ENCODE data around the gene PDE6B.
"Not testable (repeated sequence)": the region's sequence is repeated elsewhere in the genome, so short reads cannot be mapped to it uniquely, and the experiment has no call there.

The PDE6B gene

GRCh38 chr4:656436-657337 lies 31.3 kb downstream of the PDE6B start:
- DNase-seq (ENCODE audit: low spot score), result no peak

- no peak for DNase-seq (ENCODE audit: low spot score)
Measured at GRCh38 chr4:657338-657833, 32.0 kb downstream of the PDE6B start.

GRCh38 chr4:657834-658667 lies 32.7 kb downstream of the PDE6B start:
- DNase-seq (ENCODE audit: low spot score), result no peak

- no peak for DNase-seq (ENCODE audit: low spot score)
Measured at GRCh38 chr4:658681-659667, 33.6 kb downstream of the PDE6B start.

- DNase-seq (ENCODE audit: low spot score), result no peak
Measured at GRCh38 chr4:659851-660250, 34.5 kb downstream of the PDE6B start.

GRCh38 chr4:660401-660800 lies 35.0 kb downstream of the PDE6B start:
- no peak for DNase-seq (ENCODE audit: low spot score)

GRCh38 chr4:661231-661630 lies 35.9 kb downstream of the PDE6B start:
- DNase-seq (ENCODE audit: low spot score), result no peak

- no peak for DNase-seq (ENCODE audit: low spot score)
Measured at GRCh38 chr4:661881-662761, 36.7 kb downstream of the PDE6B start.

GRCh38 chr4:663046-663437 lies 37.7 kb downstream of the PDE6B start:
- DNase-seq (ENCODE audit: low spot score), result no peak

- DNase-seq (ENCODE audit: low spot score), result no peak
Measured at GRCh38 chr4:663438-664428, 38.4 kb downstream of the PDE6B start.

GRCh38 chr4:664713-665231 lies 39.4 kb downstream of the PDE6B start:
- no peak for DNase-seq (ENCODE audit: low spot score)

GRCh38 chr4:665381-665750 lies 40.0 kb downstream of the PDE6B start:
- DNase-seq (ENCODE audit: low spot score), result no peak

- no peak for DNase-seq (ENCODE audit: low spot score)
Measured at GRCh38 chr4:665751-666435, 40.5 kb downstream of the PDE6B start.

- no peak for DNase-seq (ENCODE audit: low spot score)
Measured at GRCh38 chr4:666436-666810, 41.0 kb downstream of the PDE6B start.

GRCh38 chr4:666822-667544 lies 41.6 kb downstream of the PDE6B start:
- no peak for DNase-seq (ENCODE audit: low spot score)

- no peak for DNase-seq (ENCODE audit: low spot score)
Measured at GRCh38 chr4:667545-667925, 42.2 kb downstream of the PDE6B start.

- DNase-seq (ENCODE audit: low spot score), result not testable (repeated sequence)
Measured at GRCh38 chr4:668219-668618, 42.8 kb downstream of the PDE6B start.
